Activated CD8-positive, alpha-beta memory T cell treated with anti-CD3 and anti-CD28 coated beads for 4 hours (primary cell): Measurements from ENCODE around the gene LMO1.
A peak's percentile ranks its signal among the peaks of the same experiment; 100 is the strongest.

Experiments
- DNase-seq, 2 donors: peaks; one replicate each; pipeline ENCODE4 v3.0.0-alpha.2; 2020; ENCODE audit warnings: low read depth in 2 of 2

LMO1 gene

DNA sequence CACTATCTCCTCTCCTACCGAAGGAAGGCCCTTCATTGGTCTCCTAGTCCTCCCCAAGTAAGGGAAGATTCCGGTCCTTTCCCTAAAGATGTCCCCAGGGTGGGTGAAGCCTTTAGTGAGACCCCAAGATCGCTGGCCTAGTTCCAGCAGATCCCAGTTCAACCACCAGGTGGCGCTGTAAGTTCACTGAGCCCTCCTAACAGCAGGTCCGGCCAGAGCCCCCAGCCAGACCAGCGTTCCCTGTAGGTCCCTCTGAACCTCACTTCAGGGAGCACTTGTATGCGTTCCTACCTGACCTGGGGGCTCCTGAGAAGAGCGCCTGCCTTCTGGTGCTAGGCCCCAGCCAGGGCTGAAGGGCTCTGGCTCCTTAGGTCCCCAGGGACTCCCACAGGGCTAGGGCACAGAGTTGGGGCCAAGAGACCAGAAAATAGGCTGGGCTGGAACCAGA, 38.1 kb downstream of the LMO1 start:
- peak; percentile 33 to 43 for DNase-seq

DNA sequence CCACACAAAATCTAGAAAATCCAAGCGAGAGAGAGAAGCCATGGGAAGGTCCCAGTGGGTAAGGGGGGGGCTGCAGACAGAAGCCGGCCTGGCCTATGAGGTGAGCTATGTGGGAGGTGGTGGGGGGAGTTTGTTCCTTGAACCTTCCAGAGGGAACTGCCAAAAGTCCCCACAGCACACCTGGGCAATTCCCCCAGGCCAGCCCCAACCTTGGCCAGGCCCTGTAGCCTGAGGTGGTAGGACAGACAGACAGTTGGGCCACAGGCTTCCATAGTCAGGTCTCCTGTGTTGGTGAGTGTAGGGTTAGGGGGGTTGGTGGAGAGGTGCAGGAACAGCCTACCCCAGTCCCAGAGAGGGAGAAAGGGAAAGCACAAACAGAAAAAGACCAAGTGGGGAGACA, 39.0 kb downstream of the LMO1 start:
- DNase-seq = no peak

DNA sequence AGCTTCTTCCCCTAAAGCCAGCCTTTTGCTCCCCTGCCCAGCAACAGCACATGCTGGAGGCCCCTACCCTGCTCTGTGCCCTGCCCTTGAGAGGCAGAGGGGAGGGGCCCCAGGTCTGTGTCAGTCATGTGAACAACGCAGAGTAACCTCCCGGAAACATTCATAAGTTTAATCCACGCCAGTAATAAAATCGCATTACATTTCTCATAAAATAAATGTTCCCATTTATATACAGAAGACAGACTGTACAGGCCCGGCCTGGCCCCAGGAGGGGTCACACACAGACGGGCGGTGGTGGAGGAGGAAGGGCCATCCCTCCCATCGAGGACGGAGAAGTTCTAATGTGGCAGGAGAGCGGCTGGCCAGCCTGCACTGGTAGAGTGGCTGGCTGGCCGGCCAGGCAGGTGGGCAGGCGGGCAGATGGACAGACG, 39.5 kb downstream of the LMO1 start:
- no peak for DNase-seq

DNA sequence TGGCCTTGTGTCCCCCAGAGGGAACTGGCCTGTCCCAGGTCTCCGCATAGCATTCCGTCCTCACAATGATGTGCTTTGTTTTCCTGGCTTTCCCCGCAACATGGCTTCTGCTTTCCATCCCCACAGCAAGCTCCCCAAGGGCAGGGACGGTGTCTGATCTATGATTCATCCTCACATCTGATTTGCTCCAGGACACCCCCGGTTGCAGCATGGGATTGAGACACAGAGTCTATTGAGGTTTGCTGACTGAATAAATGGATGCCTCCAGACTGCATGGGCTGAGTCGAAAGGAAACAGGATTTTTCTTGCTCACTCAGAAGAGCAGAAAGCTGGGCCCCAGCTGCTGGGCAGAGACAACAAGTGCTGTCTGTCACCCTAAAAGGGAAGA, 40.2 kb downstream of the LMO1 start:
- no peak for DNase-seq

DNA sequence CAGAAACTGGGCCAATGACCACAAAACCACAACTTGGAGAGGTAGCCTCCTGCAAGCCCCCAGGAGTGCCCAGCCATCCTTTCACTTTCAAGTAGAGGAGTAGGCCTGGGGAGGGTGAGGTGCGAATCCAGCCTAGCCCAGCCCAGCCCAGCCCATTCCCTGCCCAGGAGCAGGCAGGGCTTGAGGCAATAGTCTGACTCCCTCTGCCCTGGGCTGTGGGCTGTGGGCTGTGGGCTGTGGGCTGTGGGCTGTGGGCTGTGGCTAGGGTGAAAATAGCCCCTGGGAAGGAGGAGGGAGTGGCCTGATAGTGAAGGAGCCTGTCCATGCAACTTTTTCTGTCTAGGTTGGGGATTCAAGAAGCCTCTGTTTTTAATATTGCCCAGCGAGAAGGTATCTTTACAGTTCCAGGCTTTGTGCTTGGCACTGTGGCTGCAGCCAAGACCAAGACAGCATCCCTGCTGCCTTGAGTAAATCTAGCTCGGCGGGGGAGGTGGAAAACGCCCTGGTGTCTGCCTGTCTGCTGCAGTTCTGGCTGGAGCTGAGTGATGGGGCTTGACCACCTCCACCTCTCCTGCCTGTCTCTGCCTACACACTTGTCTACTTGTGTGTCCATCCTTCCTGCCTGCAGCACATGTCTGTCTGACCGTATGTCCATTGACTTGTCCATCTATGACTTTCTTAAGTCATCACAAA, 40.7 kb downstream of the LMO1 start:
- DNase-seq = no peak

DNA sequence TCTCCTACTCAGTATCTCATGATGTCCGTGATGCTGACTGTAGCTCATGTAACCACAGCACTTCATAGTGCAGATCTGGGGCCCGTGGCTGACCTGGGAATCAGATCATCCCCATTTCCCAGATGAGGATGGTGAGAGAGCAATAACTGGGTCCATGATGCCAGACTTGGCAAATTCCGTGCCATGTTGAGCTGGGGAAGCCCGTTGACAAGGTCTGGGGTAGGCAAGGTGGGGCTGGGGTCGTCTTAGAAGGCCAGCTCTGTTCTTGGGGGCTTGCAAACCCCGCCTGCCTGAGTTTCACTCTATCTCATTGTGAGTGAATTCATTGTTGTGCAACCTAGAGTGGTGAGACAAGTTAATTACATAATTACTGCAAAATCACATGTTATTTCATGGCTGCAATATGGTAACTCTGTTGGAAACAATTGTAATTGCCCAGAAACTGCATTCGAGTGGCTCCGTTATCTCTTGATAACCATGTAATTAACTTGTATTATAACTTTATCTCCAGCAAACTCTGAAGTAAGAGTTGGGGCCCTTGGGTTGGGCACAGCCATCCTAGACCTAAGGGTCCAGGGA, 41.7 kb downstream of the LMO1 start:
- DNase-seq = no peak

DNA sequence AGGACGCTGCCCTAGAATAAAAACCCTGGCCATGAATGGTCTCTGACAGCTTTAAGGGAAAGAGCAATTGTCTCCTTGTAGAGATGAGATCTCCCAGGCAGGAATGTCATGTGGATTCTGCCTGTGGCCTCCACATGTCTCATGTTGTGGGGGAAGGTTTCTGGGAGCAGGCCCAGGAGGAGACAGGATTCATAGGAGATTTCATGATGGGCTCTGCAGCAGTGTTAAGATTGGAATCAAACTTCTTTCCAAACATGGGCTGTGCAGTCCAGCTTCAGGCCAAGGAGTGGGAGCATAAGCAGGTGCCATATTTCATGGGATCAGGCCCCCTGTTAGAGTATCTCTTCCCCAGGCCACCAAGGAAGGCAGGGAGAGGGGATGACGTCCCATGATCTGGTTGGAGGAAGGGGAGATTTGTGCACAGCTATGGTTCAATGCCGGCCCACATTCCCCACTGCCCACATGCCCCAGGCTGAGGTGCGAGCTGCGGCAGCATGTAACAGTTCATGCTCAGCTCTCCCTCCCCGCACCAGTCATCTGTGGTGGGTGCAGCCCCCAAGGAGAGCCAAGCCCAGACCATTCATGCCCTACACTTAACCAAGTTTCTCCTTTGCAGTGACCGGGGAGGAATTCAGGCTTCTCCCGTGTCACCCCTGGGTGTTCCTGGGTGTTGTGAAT, 42.5 kb downstream of the LMO1 start:
- DNase-seq = no peak

DNA sequence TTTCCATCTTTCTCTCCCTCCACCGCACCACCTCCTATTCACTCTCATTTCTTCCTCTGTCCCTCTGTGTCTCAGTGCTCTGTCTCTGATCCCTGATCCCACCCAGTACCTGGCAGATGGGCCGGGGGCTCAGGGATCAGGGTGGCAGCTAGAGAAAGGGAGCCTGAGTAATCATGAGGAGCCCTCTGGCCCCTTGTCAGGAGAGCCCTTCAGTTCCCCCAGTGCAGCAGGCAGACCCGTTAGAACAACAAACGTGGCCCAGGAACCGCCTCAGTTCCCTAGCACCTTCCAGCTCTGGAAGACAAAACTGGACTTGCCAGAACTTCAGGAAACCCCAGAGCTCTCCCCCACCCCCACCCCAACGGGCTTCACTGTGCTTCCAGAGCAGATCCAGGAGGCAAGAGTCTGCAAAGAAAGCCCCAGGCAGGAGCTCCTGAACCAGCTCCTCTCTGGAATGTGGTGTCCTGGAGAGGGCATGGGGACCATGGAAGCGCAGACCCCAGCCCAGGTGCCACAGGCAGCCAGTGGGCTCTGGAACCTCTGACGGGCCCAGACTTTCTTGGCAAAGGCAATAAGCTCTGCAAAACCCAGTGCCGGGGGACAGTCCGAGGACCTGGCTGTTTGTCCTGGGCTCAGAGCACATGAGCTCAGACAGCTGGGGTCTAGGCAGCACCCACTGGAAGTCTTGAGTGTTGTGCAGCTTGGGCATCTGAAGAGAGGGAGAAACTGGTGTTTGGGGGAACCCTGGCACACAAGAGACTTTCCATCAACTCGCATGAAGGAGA, 43.2 kb downstream of the LMO1 start:
- no peak for DNase-seq

DNA sequence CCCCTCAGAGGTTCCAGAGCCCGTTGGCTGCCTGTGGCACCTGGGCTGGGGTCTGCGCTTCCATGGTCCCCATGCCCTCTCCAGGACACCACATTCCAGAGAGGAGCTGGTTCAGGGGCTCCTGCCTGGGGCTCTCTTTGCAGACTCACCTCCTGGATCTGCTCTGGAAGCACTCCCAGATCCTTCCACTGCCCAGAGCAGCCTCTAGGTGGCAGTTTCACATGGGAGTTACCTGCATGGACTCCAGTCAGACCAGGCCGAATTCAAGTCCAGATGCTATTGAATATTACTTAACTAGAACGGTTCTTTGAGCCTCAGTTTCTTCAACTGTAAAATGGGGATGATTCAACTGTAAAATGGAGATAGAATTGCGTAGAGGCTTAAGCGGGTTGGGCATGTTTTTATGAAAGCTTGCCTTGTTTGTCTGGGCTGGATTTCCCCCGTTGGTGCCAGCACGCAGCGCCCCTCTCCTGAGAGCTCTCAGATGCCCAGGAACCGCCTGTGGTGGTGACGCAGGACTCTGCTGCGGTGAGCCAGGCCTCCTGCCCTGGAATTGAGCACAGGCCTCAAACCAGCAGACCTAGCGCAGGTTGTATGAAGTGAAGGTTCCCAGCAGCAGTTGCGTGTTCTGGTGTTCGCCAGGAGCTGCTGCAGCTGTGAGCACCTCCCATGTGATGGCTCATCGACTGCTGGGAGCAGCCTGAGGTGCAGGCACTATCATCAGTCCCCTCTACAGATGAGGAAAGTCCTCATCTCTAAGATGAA, 44.2 kb downstream of the LMO1 start:
- DNase-seq = no peak

DNA sequence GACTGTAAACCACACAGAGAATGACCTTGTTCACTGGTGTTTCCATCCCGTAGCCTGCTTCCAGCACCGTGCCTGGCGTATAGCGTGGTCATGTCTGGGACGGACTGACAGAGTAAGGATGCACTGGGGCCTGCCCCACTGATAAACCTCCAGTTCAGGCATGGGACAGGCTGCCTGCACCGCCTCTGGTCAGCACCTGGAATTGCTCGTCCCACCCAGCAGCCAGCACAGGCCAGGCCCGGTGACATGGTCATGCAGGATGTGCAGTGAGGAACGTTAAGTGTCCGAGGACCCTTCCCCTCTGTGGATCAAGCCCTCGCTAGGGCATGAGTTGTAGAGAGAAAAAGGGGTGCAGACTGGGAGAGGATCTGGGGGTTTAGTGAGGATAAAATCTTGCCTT, 44.8 kb downstream of the LMO1 start:
- DNase-seq = no peak

DNA sequence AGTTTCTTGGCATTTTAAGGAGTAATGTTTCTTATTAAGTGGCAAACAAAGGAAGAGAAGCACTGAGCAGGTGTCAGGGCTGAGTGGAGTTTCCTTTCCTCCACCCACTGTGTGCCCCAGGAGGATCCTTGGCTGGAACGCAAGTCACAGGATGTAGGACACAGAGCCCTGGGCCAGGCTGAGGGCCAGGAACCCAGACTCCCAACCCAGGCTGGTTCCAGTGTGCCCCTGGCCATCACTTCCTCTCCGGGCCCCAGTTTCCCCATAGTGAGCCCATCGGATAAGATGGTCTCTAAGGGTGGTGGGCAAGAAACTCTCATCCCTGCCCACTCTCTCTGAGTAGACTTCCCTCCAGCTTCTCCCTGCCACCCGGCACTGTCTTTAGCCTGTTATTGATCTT, 45.3 kb downstream of the LMO1 start:
- no peak for DNase-seq

DNA sequence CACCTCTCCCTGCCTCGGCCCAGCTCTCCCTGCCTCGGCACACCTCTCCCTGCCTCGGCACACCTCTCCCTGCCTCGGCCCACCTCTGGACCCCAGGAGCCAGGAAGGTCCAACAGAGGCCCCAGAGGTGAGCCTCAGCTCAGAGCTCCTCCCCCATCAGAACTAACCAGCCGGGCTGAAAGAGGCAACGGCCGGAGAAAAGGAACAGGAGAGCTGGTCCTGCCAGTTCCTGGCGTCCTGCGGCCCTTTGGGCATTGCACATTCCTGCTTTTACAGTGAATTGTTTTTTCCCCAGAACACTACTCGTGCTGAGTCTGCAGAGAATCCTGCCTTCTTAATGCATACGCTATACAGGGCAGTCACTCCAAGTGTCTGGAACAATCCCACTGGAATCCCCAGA, 45.8 kb downstream of the LMO1 start:
- DNase-seq = no peak

DNA sequence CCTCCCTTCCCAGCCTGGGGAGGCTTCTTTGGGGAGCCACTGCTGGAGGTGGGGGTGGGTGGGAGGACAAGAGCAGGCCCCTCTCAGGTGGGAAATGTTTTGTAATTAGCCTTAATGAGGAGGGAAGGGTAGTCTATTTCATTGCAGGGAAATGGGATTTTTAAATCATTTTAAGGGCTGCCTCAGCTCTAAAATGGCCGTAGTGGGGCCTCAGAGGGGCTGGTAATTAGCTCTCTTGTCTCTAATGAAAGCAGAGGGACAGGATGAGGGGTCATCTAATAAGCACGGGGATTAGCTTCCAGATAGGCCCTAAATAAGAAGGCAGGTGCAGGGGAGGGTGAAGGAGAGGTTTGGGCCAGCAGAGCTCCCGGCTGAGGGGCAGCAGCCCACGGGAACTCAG, 46.5 kb downstream of the LMO1 start:
- DNase-seq = no peak

DNA sequence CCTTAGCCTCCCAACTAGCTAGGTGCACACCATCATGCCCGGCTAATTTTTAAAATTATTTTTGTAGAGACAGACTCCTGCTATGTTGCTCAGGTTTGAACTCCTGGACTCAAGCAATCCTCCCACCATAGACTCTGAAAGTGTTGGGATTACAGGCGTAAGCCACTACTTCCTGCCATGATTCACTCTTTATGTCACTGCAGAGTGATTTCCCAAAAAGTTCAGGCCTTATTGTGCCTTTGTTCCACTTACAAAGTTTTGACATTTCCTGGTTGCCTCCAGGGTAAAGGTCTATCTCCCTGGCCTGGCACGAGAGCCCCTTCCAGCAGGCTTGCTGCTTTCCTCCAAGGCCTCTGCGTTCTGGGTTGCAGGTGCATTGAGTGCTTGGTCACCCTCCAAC, 50.3 kb downstream of the LMO1 start:
- DNase-seq = no peak

DNA sequence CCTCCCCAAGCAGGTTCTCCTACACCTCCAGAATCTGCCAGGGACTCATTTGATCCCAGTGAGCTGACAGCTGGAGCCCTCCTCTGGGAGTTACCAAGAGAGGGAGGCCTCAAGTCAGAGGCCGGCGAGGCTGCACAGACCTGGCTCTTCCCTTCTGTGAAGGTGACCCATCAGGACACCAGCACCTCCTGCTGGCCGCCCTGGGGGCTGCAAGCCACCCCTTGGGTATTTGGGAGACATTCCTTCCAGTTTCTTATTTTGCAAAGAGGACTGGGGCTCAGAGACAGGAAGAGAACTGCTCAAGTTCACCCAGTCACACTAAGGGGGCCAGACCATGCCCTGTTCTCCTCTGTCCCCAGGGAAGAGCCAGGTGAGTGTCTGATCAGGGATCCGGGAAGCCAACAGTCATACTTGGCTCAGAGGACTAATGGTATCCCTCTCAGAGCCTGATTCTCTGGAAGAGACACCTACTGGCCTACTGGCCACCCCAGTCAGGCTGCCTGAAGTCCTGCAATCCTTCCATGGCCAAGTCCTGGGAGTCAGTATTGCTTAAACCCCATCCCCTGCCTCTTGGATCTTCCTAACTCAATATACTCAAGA, 54.4 kb downstream of the LMO1 start:
- no peak for DNase-seq

DNA sequence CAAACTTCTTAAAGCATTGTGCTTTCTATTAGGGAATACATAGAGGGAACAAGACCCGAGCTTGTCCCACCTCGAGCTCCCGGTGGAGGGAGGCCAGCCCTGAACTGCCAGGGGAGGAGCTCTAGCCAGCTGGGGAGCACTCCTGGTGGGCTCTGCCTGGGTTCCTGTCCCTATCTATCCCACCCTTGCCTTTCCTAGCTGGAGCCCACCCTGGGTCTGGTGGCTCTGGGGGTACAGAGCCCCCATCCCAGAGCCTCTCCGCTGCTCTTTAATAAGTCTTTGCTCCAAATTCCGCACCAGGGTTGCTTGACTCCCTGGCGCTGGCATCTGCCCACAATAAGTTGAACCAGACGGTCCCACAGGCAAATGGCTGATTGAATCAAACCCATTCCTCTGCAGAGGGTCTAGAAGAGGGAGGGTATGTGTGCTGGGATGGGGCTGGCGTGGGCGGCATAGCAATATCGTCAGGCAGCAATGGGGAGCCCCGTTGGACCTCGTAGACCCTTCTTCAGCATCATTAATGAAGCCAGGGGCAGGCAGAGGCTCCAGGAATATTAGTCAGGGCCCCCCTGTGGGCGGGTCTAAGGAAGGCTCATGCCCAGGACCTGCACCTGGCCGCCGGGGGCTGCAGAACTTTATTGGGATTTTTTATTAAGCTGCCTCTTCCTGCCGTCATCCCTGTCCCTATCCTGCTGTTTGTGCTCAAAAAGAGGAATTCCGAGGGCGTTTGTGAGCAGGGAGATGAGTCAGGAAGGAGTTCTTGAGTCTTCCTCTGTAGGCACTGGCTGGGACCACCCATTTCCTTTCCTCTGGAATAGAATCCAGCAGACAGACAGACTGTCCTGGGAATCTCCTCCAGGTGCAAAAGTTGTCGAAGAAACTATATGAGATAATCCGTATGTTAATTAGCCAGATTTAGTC, 56.3 kb downstream of the LMO1 start:
- no peak for DNase-seq

DNA sequence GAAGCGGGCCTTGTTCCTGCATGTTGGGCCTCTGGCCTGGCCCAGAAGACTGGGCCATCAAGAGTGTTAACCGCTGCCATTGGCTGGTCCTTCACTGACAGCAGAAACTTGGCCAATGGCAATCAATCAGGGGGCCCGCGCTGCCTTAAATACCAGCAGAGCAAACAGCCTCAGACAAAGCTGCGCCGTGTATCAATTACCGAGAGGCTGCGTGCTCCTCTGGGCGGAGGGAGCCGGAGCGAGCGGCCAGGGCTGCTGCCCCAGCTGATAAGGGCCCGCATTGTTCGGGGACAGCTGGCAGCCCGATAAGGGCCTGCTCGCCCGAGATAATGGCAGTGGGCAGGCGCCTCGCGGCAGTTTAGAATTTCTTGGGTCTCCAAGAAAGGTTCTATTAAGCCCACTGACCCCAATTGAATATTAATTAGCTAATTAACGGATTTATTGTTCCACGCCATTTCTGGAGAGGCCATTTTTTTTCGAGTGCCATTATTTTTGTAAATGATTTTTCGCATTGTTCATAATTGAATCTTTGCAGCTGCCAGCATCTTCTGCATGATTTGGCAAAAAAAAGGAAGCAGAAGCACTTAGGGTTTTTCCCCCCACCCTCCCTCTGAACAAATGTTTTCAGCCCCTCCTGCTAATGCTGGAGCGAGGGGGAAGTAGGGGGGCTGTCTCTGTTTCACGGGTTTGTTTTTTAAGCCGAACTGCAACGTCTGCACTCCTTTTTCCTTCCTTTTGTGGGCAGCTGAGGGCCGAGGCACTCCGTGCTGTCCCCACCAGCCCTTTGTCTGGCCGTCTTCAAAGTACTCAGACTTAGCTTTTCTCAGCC, 57.2 kb downstream of the LMO1 start:
- DNase-seq = no peak

DNA sequence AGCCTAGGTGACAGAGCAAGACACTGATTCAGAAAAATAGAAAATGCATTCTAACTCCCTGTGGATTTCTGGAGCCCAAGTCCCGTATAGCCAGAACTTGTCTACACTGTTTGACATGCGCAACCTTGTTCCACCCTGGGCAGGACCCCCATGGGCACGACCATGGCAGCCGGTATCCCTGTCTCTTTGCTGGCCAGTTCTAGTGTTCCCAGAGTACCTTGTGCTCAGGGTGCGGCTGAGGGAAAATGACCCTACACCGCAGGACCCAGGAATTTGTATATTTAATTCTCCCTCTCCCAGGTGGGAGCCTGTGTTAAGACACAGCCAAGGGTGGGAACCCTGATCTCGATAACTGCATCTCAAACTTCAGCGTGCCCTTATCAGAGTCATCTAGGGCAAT, 58.1 kb downstream of the LMO1 start:
- DNase-seq = no peak

DNA sequence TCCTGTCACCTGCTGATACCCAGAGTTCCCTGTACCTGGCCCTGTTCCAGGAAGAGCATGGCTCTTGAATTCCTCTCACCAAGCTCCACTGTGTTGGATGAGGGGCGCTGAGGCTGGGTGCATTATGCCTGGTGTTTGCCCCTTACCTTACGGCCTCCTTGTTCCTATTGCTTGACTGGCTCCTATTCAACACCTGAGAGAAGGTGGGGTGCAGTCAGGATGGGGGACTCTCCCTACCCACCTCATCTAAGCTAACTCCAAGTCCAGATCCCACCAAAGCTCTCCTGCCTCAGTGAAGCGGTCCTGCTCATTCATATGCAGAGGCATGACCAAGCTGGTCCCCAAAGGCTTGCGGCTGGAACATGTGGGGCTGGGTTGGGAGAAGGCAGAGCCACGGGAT, 59.1 kb downstream of the LMO1 start:
- no peak for DNase-seq
